ENCODE measurements around the gene MATN3.
A peak's percentile ranks its signal among the peaks of the same experiment; 100 is the strongest.

MATN3 gene

DNA sequence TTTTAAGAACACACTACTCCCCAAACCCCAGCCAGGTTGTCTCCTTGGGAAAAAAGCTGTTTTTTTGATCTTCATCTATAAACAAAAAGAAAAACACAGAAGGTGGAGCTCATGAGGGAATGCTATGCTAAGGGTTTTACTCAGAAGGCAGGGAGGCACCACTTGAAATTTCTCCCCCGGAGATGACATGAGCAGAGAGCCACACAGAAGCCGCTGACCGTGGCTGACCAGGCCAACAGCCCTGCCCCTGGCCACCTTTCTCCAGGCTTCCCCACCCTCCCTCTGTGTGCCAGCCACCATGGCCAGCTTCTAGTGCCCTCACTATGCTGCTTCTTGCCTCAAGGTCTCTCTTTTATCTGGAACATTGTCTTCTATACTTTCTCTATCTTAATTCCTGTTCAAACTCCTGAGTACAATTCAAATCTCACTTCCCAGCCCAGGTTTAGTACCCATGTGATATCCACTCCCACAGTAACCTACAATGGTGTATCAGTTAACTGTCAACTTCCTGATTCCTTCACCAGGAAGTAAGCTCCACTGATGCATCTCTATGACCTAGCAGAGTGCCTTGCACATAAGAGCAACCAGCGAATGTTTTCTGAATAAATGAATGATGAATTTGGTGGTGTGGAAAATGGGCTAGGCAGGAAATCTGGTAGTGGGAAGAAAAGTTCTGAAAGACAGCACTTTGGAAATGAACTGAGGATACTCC lies 23.6 kb upstream of the MATN3 start:
- DNase-seq, result no peak

DNA sequence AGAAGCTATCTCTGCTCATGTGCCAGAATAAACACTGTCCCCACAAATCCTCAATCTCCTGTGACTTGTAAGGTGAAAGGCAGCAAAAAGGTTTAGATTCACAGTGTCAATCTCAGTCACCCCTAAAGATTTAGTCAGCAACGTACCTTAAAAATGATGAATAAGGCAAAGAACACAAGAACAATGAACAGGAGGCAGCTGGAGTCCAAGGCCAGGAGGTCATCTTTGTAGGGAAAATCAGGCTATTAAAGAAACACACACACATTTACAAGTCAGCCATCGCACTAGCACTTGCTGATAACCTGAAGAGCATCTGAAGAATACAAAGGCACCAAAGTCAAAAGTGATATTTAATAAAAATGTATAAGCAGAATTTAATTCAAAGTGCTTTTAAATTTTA lies 22.4 kb upstream of the MATN3 start:
- DNase-seq, result no peak

GRCh38 chr2:20034218-20034617 lies 21.8 kb upstream of the MATN3 start:
- no peak for DNase-seq

DNA sequence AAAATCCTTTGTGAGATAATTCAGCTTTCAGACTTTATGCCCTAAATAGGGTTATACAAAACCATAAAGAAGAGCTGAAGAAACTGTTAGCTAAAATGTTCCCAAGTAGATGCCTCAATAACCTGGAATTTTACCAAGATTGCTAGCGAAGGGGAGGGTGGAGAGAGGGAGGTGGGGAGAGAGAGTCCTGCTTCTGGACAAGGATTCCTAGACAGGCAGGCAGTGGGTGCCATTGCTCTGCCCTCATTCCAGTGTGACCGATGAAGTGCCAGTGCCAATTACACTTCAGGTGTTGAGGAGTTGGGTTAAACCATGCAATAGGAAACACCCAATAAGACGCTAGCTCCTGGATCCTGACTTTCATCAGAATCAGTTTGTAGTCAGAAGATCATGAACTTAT lies 20.9 kb upstream of the MATN3 start:
- DNase-seq, result no peak

DNA sequence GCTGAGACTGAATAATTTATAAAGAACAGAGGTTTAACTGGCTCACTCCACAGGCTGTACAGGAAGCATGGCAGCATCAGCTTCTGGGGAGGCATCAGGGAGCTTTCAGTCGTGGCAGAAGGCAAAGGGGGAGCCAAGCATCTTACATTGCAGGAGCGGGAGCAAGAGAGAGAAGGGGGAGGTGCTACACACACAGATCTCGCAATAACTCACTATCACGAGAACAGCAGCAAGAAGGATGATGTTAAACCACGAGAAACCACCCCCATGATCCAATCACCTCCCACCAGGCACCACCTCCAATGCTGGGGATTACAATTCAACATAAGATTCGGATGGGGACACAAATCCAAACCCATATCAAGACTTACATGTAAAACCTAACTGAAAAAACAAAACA lies 17.8 kb upstream of the MATN3 start:
- no peak for DNase-seq

DNA sequence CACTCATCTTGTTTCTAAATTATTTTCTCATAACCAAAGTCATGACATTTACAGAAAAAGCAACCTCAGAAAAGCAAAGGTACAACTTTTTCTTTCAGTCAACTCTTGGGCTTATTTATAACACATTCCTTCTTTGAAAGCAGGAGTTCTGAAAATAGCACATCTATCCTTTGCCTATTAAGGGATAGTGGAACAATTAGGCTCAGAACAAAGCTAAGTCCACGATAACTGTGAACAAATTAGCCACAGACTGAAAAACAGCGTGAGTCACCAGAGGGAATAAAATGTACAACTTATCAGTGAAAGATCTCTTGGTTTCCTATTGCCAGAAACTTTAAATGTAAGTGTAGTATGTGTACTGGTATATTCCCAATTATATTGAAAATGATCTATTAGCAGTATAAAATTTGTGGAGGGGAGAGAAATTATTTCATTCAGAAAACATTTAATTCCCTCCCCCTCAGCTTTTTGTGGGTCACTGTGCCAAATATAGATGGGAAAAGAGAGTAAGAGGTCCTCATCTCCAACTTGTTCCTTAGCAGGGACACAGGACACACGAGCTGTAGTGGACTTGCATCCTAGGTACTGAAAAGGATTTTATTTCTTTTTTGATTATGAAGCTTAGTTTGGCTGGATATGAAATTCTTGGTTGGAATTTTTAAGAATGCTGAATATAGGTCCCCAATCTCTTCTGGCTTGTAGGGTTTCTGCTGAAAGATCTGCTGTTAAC lies 15.4 kb upstream of the MATN3 start:
- DNase-seq, result no peak

- no peak for DNase-seq
These were observed 14.8 kb upstream of the MATN3 start for GRCh38 chr2:20027260-20027677.

GRCh38 chr2:20025065-20025786 lies 12.8 kb upstream of the MATN3 start:
- DNase-seq, result no peak

- DNase-seq, result no peak
These were observed 11.2 kb upstream of the MATN3 start for GRCh38 chr2:20023688-20024087.

- no peak for DNase-seq
These were observed 9.0 kb upstream of the MATN3 start for GRCh38 chr2:20021405-20022009.

GRCh38 chr2:20019747-20020146 lies 7.3 kb upstream of the MATN3 start:
- no peak for DNase-seq

- DNase-seq, result no peak
These were observed 6.2 kb upstream of the MATN3 start for GRCh38 chr2:20018601-20019152.

GRCh38 chr2:20016346-20016745 lies 3.9 kb upstream of the MATN3 start:
- no peak for DNase-seq

- DNase-seq, result peak; percentile 53
These were observed 3.1 kb upstream of the MATN3 start for GRCh38 chr2:20015482-20016083.

- DNase-seq, result no peak
These were observed 820 bp upstream of the MATN3 start for GRCh38 chr2:20013126-20013849.

DNA sequence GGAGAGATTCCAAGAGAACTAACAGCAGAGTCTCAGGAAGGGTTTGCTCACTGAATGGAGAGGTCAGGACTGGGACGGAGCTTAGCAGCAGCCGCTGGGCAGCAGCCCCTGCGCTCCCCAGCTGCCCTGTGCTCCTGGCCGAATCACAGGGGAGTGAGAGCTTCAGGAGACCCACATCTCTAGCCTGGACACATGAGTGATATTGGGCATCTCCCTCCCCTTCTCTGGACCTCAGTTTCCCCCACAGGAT lies 511 bp downstream of the MATN3 start:
- no peak for DNase-seq

DNA sequence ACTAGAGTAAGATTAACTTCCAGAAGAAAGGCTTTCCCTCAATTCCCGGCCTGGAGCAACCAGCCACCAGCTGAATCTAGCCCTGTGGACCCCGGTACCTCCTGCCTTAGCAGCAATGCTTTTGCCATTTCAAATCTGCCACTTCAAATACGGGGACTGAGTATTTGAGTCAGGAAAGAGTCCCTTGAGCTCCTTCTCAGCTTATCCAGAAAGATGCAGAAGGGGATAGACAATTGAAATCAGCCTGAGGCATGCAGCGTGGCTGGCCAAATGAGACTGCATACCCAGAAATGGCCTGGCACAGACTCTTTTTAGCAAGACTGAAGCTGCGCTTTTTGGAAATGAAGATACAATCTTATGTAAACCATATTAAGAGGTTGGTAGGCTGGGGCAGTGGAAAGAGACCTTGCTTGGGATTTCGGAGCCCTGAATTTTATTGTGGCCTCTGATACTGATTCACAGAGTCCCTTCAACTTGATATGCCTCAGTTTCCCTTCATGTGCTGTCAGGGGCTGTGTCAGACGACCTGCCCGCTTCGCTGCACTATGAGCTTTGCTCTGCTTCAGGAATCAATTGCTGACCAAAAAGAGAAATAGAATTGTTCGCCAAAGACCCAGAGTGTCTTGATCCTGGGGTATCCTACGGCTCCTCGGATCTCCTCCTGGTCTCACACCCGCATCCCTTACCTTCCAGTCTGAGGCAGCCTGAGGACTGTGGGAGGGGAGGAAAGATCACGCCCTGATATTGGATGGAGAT lies 1.0 kb downstream of the MATN3 start:
- no peak for DNase-seq

DNA sequence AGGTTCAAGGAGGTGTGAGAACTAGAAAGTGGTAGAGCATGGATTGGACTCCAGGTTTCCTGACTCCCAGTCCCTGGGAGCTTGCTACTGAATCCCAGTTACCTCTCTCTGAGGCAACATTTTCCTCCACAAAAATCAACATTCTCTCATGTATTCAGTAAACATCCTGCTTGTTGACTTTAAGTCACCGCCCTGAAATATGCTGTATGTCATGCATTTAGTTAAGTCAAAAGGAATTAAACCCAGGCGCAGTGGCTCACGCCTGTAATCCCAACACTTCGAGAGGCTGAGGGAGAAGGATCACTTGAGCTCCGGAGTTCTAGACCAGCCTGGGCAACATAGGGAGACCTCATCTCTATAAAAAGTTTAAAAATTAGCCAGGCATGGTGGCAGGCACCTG lies 3.8 kb downstream of the MATN3 start:
- no peak for DNase-seq

DNA sequence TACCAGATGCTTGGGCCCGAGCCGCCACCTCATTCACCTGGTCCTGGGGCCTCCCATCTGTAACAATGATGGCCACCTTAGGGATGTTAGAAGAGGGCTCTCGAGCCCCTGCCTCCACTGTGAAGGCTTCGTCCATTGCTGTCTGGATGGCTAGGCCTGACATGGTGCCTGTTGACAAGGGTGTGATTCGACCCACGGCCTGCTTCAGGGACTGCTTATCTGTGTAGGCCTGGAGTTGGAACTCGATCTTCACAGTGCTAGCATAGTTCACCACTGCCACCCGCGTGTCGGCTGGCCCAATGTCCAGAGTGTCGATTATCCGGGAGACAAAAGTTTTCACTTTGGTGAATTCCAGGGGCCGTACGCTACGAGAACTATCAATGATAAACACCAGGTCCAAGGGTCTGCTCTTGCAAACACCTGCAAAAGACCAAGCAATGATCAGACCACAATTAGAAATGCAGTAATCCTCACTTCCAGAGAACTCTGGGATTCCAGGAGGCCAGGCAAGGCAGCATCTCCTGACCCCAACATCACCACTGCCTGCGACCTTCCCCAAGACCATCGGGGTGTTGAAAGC lies 6.5 kb downstream of the MATN3 start:
- DNase-seq, result no peak

DNA sequence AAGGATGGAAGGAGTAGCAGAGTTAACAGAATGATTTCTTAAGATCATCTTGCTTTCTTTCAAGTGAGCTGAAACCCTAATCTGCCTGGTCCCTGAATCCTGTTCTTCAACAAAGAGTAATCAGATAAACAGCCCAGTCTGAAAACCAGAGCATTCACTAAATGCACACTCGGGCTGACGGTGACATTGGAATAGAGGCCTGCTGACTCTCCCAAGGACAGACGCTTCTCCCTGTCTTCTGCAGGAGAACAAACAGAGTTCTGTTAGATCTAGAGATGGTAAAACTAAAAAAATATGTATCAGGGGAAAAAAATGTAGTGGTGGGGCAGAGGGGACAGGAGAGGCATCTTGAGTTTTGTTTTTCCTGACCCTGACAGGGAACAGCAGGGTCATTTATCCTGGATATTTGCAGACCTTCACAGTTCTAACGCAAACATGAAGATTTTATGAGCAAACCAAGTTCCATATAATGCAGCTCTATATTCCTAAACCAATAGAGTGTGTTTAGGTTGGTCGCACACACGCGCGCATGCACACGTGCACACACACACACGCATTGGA lies 7.3 kb downstream of the MATN3 start:
- DNase-seq, result no peak

GRCh38 chr2:20001361-20001863 lies 11.1 kb downstream of the MATN3 start:
- no peak for DNase-seq
